Measurements from ENCODE around the gene FOXE3. TPM values are rescaled to one million over a fixed set of nuclear protein-coding genes. Genes with fewer than 3 reads are reported as not detected.

Gene FOXE3
- total and polyA plus RNA-seq, 2 donors from 2014 or later, result 0.19 TPM; not detected in 1

DNA sequence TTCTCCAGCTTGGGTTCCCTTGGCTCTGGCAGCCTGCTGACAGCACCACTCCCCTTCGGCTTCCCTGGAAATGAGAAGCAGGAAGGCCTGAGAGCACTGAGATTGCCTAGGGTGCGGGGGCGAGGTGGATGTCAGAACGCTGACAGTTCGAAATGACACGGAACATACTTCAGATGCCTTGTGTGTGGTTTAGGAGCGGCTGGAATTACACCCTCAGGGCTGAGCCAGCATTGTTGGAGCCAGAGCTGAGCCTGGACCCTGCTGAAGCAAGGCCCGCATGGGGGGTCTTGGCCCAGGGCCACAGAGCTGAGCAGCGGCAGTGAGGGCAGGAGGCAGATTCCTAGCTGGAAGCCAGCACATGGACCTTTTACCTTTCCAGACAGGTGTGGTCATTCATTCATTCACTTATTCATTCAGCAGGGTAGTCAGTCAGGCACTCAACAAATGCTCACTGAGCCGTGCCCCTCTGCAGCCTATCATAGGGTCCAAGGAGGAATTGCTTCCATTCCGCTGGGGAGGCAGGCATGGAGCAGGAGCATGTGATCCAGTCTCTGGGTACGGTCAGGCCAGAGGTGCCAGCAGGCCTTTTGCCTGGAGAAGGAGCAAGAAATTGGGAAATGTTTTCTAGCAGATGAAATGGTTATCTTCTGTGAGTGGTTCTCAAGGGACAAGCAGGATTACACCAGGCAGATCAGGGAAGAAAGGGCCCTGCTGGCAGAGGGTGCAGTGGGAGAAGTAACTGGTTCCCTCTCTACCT lies 6.6 kb upstream of the FOXE3 start:
- Histone ChIP-seq H3K27ac (ENCODE audit: low read depth in 2 of 2, low read length in 2 of 2) (no peak overlapping the region), H3K4me1 (ENCODE audit: control insufficient read depth in 2 of 3, insufficient read depth in 2 of 3, low read depth in 1 of 3, low read length in 3 of 3) (peaks cover 0 to 3% (median 0%) of the 10 kb centered on the region in 3 donors), H3K27me3 (ENCODE audit: control insufficient read depth, insufficient read depth, low read length) (peaks cover 5% of the 10 kb centered on the region), H3K9me3 (ENCODE audit: control insufficient read depth in 2 of 3, insufficient read depth in 1 of 3, low read length in 3 of 3) (no peaks in the 10 kb centered on the region), H3K9ac (ENCODE audit: low read length in 3 of 3) (no peak overlapping the region), H3K36me3 (ENCODE audit: control insufficient read depth in 2 of 3, insufficient read depth in 3 of 3, low read length in 3 of 3) (no peaks in the 10 kb centered on the region), H3K4me3 (ENCODE audit: low read length in 3 of 3) (no peak overlapping the region)
- TF ChIP-seq, protein P1, sequence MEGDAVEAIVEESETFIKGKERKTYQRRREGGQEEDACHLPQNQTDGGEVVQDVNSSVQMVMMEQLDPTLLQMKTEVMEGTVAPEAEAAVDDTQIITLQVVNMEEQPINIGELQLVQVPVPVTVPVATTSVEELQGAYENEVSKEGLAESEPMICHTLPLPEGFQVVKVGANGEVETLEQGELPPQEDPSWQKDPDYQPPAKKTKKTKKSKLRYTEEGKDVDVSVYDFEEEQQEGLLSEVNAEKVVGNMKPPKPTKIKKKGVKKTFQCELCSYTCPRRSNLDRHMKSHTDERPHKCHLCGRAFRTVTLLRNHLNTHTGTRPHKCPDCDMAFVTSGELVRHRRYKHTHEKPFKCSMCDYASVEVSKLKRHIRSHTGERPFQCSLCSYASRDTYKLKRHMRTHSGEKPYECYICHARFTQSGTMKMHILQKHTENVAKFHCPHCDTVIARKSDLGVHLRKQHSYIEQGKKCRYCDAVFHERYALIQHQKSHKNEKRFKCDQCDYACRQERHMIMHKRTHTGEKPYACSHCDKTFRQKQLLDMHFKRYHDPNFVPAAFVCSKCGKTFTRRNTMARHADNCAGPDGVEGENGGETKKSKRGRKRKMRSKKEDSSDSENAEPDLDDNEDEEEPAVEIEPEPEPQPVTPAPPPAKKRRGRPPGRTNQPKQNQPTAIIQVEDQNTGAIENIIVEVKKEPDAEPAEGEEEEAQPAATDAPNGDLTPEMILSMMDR (IDR thresholded peaks at IDR 0.05; ENCODE audit: borderline replicate concordance, extremely low read depth, insufficient read depth), result no peak
- FAIRE-seq (no peak), DNase-seq (peak in 4 of 5 donors; percentile 70 to 85 (median 76))
- intact Hi-C loops (cut with DNase I), result no loop called here

DNA sequence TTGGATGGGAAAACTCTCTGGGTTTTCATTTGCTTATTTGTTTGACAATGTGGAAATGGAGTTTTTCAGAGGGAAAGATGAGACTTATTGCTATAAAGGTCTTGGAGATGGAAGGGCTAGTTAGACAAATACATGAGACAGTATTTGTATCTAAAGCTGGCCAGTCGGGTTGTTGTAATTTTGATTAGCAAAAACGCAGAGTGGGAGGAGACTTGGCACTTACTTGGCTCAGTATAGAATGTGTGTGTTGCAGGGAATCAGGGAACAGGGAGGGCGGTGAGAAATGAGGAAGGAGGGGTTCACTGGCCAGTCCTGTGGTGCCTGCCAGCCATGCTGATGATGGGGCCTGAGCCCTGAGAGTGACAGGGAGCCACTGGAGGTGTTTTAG lies 6.0 kb upstream of the FOXE3 start:
- Histone ChIP-seq H3K4me1 (ENCODE audit: control insufficient read depth in 2 of 3, insufficient read depth in 2 of 3, low read depth in 1 of 3, low read length in 3 of 3) (peaks cover 0 to 3% (median 0%) of the 10 kb centered on the region in 3 donors), H3K9ac (ENCODE audit: low read length in 3 of 3) (no peak overlapping the region), H3K36me3 (ENCODE audit: control insufficient read depth in 2 of 3, insufficient read depth in 3 of 3, low read length in 3 of 3) (no peaks in the 10 kb centered on the region), H3K27ac (ENCODE audit: low read depth in 2 of 2, low read length in 2 of 2) (no peak overlapping the region), H3K9me3 (ENCODE audit: control insufficient read depth in 2 of 3, insufficient read depth in 1 of 3, low read length in 3 of 3) (no peaks in the 10 kb centered on the region), H3K4me3 (ENCODE audit: low read length in 3 of 3) (no peak overlapping the region), H3K27me3 (ENCODE audit: control insufficient read depth, insufficient read depth, low read length) (peaks cover 5% of the 10 kb centered on the region)
- intact Hi-C loops (cut with DNase I), result no loop called here
- DNase-seq, result no peak
- TF ChIP-seq, protein P1 (IDR thresholded peaks at IDR 0.05; ENCODE audit: borderline replicate concordance, extremely low read depth, insufficient read depth), result no peak
- FAIRE-seq, result no peak

DNA sequence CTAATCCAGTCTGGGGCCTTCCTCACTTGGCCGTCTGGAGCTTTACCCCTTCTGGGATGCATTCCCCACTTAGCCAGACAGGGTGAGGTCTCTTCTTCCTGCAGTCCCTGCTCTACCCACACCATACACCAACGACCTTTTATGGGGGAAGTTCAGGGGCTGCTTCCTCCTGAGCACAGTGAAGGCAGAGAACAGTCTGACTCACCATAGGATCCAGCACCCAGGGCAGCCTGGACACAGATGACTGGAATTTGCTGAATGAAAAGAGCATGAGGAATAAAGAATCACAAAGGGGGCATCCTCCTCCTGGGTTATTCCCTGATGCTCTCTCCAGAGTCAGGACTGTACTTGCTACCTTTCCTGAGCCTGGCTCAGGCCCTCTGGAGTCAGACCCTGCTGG lies 4.6 kb upstream of the FOXE3 start:
- DNase-seq, result no peak
- Histone ChIP-seq H3K4me3 (ENCODE audit: low read length in 3 of 3) (no peak overlapping the region), H3K27me3 (ENCODE audit: control insufficient read depth, insufficient read depth, low read length) (peaks cover 12% of the 10 kb centered on the region), H3K9me3 (ENCODE audit: control insufficient read depth in 2 of 3, insufficient read depth in 1 of 3, low read length in 3 of 3) (no peaks in the 10 kb centered on the region), H3K36me3 (ENCODE audit: control insufficient read depth in 2 of 3, insufficient read depth in 3 of 3, low read length in 3 of 3) (no peaks in the 10 kb centered on the region), H3K9ac (ENCODE audit: low read length in 3 of 3) (no peak overlapping the region), H3K4me1 (ENCODE audit: control insufficient read depth in 2 of 3, insufficient read depth in 2 of 3, low read depth in 1 of 3, low read length in 3 of 3) (peaks cover 0 to 3% (median 0%) of the 10 kb centered on the region in 3 donors), H3K27ac (ENCODE audit: low read depth in 2 of 2, low read length in 2 of 2) (no peak overlapping the region)
- TF ChIP-seq, protein P1 (IDR thresholded peaks at IDR 0.05; ENCODE audit: borderline replicate concordance, extremely low read depth, insufficient read depth), result no peak
- FAIRE-seq, result no peak
- intact Hi-C loops (cut with DNase I), result no loop called here

Measured in kidney (tissue), 14 donors.